NT2/D1 (cell line): ENCODE measurements around the gene SUCLG2.

ENCODE experiments used
- DNase-seq: peaks from one replicate; pipeline ENCODE4 v3.0.0-alpha.2; 2011; ENCODE audit warnings: low read depth, low spot score
- H3K27me3 ChIP-seq: 2 replicates; pipeline ENCODE4 v1.6.0; 2011; ENCODE audit warnings: mild to moderate bottlenecking; ENCODE audit not compliant: insufficient read length, insufficient read depth
- H3K36me3 ChIP-seq: 2 replicates; pipeline ENCODE4 v1.6.1; 2011; ENCODE audit warnings: mild to moderate bottlenecking, low read length, mixed read lengths; ENCODE audit not compliant: insufficient read depth, insufficient read length
- H3K4me1 ChIP-seq: 2 replicates; pipeline ENCODE4 v1.5.1; 2011; ENCODE audit not compliant: insufficient read depth, insufficient read length
- H3K4me3 ChIP-seq: 2 replicates; pipeline ENCODE4 v1.5.1; 2011; ENCODE audit warnings: low read depth; ENCODE audit not compliant: insufficient read length
- H3K9ac ChIP-seq: 2 replicates; pipeline ENCODE4 v1.6.0; 2011; ENCODE audit warnings: low read depth; ENCODE audit not compliant: insufficient read length
- H3K9me3 ChIP-seq: 2 replicates; pipeline ENCODE4 v1.5.1; 2011; ENCODE audit warnings: mild to moderate bottlenecking, low read length; ENCODE audit not compliant: insufficient read depth
- SUZ12 ChIP-seq: IDR thresholded peaks from 2 replicates; pipeline ENCODE4 v1.6.1; 2011; ENCODE audit not compliant: insufficient read length, insufficient read depth; ENCODE audit errors: extremely low read depth
- YY1 ChIP-seq: IDR thresholded peaks from 2 replicates; pipeline ENCODE4 v1.6.1; 2011; ENCODE audit not compliant: insufficient read length, insufficient read depth
- ZNF274 ChIP-seq: IDR thresholded peaks from 2 replicates; pipeline ENCODE4 v1.6.1; 2011; ENCODE audit warnings: mild to moderate bottlenecking, low read depth, low read length

The SUCLG2 gene

DNA sequence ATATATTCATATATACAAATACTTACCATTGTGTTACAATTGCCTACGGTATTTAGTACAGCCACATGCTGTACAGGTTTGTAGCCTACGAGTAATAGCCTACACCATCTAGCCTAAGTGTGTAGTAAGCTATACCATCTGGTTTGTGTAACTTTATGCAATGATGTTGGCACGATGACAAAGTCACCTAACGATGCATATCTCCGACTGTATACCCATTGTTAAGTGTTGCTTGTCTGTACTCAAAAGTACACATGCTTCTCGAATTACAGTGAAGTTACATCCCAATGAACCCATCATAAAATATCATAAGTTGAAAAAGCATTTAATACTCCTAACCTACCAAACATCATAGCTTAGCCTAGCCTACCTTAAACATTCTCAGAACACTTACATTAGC is 329.2 kb downstream of the SUCLG2 start:
- Histone ChIP-seq H3K36me3 (no peaks in the 10 kb centered on the region), H3K9me3 (no peaks in the 10 kb centered on the region), H3K9ac (no peak overlapping the region), H3K27me3 (no peaks in the 10 kb centered on the region), H3K4me1 (no peaks in the 10 kb centered on the region), H3K4me3 (no peak overlapping the region)
- TF ChIP-seq ZNF274 (no peak), YY1 (no peak), SUZ12 (no peak)
- no peak for DNase-seq
